ENCODE data around the gene TSC1. TPM values are rescaled to one million over a fixed set of nuclear protein-coding genes. Genes with fewer than 3 reads are reported as not detected.

Gene TSC1
- total and polyA plus RNA-seq, 12 donors: 29.4 to 87.7 (median 43.9) TPM

- H3K27me3 ChIP-seq: no peaks in the 10 kb centered on the region
- intact Hi-C loops (cut with DNase I): no loop called here
- H3K27ac ChIP-seq: peak overlapping the region in 2 of 5 donors; percentile 31 to 40
- H3K4me1 ChIP-seq (replicated peaks in 1 of 2): peaks cover 7 to 9% of the 10 kb centered on the region in 2 donors
- TF ChIP-seq POLR2A (IDR thresholded peaks at IDR 0.05) (no peak), CTCF (IDR thresholded peaks at IDR 0.05) (no peak)
- WGBS, 4 donors: 57 to 70% (median 61%) methylated on average over 5 to 7 of the region's 7 CpGs
- DNase-seq: peak in 4 of 7 donors; percentile 37 to 70 (median 64)
- no peaks in the 10 kb centered on the region for H3K9me3 ChIP-seq (replicated peaks in 1 of 3)
- H3K36me3 ChIP-seq (replicated peaks in 1 of 2): peaks cover 0 to 74% of the 10 kb centered on the region in 2 donors
- no peak overlapping the region for H3K4me3 ChIP-seq
Measured at GRCh38 chr9:132919614-132920268, 24.7 kb downstream of the TSC1 start.

GRCh38 chr9:132914924-132915323 lies 29.5 kb downstream of the TSC1 start:
- no peak for TF ChIP-seq POLR2A (IDR thresholded peaks at IDR 0.05)
- no peak for TF ChIP-seq CTCF (IDR thresholded peaks at IDR 0.05)
- peaks cover 0 to 63% of the 10 kb centered on the region in 2 donors for H3K36me3 ChIP-seq (replicated peaks in 1 of 2)
- 94 to 96% (median 95%) methylated on average over 6 of the region's 6 CpGs for WGBS, 4 donors
- peaks cover 6% of the 10 kb centered on the region in 2 donors for H3K4me1 ChIP-seq (replicated peaks in 1 of 2)
- no peaks in the 10 kb centered on the region for H3K9me3 ChIP-seq (replicated peaks in 1 of 3)
- intact Hi-C loops (cut with DNase I): no loop called here
- no peaks in the 10 kb centered on the region for H3K27me3 ChIP-seq
- no peak for DNase-seq
- H3K27ac ChIP-seq: no peak overlapping the region
- H3K4me3 ChIP-seq: no peak overlapping the region

- intact Hi-C loops (cut with DNase I): no loop called here
- H3K9me3 ChIP-seq (replicated peaks in 1 of 3): no peaks in the 10 kb centered on the region
- TF ChIP-seq CTCF (IDR thresholded peaks at IDR 0.05) (no peak), POLR2A (IDR thresholded peaks at IDR 0.05) (no peak)
- H3K27me3 ChIP-seq: no peaks in the 10 kb centered on the region
- H3K27ac ChIP-seq: no peak overlapping the region
- no peak overlapping the region for H3K4me3 ChIP-seq
- WGBS, 4 donors: 94 to 97% (median 96%) methylated on average over 4 of the region's 4 CpGs
- no peaks in the 10 kb centered on the region for H3K4me1 ChIP-seq (replicated peaks in 1 of 2)
- no peak for DNase-seq
- peaks cover 0 to 62% of the 10 kb centered on the region in 2 donors for H3K36me3 ChIP-seq (replicated peaks in 1 of 2)
Measured at GRCh38 chr9:132912131-132912530, 32.3 kb downstream of the TSC1 start.

GRCh38 chr9:132910376-132910775 lies 34.0 kb downstream of the TSC1 start:
- no peaks in the 10 kb centered on the region for H3K4me1 ChIP-seq (replicated peaks in 1 of 2)
- TF ChIP-seq POLR2A (IDR thresholded peaks at IDR 0.05): no peak
- no peak for TF ChIP-seq CTCF (IDR thresholded peaks at IDR 0.05)
- no peaks in the 10 kb centered on the region for H3K27me3 ChIP-seq
- 90 to 97% (median 93%) methylated on average over 6 of the region's 6 CpGs for WGBS, 4 donors
- intact Hi-C loops (cut with DNase I): no loop called here
- no peak for DNase-seq
- H3K36me3 ChIP-seq (replicated peaks in 1 of 2): peaks cover 0 to 65% of the 10 kb centered on the region in 2 donors
- H3K27ac ChIP-seq: no peak overlapping the region
- no peak overlapping the region for H3K4me3 ChIP-seq
- H3K9me3 ChIP-seq (replicated peaks in 1 of 3): no peaks in the 10 kb centered on the region
